Endothelial cell of umbilical vein (primary cell): ENCODE data around the gene PURB.

Source experiments
- POLR2A ChIP-seq: IDR thresholded peaks from 2 replicates; pipeline ENCODE4 v1.6.1; 2012; ENCODE audit warnings: low read depth, mild to moderate bottlenecking, control low read depth, low read length
- POLR2AphosphoS5 ChIP-seq: IDR thresholded peaks from 2 replicates; pipeline ENCODE4 v1.6.1; 2012; ENCODE audit warnings: low read depth, mild to moderate bottlenecking, control low read depth, low read length, moderate library complexity; ENCODE audit not compliant: insufficient read depth
- TF ChIP-seq, protein P1 (sequence below), 2 donors: IDR thresholded peaks; 1 replicate in 1 of 2; 2 replicates in 1 of 2; pipeline ENCODE4 v1.5.1; 2011; ENCODE audit warnings: low read length in 2 of 2, mild to moderate bottlenecking in 2 of 2, moderate library complexity in 2 of 2, control low read depth in 1 of 2, inconsistent platforms in 1 of 2, low read depth in 1 of 2; ENCODE audit not compliant: insufficient read depth in 1 of 2; ENCODE audit errors: extremely low read depth in 1 of 2

DNA sequence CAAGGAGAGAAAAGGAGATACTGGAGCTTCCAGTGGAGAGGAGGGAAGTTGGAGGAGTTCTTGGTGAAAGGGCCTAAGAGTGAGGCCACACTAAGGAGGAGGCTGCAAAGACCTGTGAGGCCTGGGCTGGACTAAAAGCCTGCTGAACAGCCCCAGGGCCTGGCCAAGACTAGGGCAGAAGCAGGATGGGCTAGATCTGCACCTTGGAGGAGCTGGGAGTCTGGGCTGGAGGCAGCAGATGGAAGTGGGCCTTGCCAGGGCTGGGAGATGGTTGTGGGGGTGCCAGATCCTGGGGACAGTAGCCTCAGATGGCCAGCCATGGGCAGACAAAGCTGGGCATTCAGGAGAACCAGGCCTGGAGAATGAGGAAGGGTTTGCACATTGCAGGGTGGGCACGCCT lies 6.5 kb upstream of the PURB start:
- TF ChIP-seq, protein P1, sequence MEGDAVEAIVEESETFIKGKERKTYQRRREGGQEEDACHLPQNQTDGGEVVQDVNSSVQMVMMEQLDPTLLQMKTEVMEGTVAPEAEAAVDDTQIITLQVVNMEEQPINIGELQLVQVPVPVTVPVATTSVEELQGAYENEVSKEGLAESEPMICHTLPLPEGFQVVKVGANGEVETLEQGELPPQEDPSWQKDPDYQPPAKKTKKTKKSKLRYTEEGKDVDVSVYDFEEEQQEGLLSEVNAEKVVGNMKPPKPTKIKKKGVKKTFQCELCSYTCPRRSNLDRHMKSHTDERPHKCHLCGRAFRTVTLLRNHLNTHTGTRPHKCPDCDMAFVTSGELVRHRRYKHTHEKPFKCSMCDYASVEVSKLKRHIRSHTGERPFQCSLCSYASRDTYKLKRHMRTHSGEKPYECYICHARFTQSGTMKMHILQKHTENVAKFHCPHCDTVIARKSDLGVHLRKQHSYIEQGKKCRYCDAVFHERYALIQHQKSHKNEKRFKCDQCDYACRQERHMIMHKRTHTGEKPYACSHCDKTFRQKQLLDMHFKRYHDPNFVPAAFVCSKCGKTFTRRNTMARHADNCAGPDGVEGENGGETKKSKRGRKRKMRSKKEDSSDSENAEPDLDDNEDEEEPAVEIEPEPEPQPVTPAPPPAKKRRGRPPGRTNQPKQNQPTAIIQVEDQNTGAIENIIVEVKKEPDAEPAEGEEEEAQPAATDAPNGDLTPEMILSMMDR (IDR thresholded peaks at IDR 0.05; ENCODE audit: extremely low read depth in 1 of 2, insufficient read depth in 1 of 2, low read depth in 1 of 2, low read length in 2 of 2): no peak
- TF ChIP-seq POLR2A (no peak), POLR2AphosphoS5 (no peak)
